ENCODE measurements around the gene CSNK2A3. TPM values are rescaled to one million over a fixed set of nuclear protein-coding genes. Genes with fewer than 3 reads are reported as not detected.

The CSNK2A3 gene
- total RNA-seq, 1 experiment from 2014 or later = 1.4 TPM

DNA sequence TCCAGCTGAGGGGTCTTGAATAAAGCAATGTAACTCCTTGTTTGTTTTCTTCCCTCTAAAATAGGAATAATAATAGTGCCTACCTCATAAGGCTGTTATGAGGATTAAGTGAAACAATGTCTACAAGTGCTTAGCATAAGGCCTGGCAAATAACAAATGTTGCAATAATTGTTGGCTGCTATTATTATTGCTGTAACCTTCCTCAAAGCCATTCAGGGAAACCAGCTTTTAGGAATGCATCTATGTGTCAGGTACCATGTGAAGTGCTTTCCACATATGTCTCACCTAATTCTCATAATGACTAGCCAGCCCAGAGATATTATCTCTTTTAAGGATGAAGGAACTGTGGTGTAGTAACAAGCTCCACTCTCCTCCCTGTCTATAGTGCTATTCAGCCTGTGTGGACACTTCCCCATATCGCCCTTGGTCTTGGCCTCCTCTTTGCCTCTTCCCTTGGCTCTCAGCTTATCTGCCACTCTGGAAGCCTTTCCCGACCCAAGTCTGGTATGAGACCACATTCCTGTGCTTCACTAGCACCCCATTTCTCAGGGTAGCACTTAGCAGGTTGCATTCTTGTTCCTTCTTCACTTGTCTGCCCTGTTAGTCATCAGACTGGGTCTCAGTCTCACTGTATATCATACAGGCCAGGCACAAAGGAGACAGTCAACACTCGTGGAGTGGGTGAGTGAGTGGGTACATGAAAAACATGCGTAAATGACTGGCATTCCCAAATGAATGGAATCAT is 23.8 kb downstream of the CSNK2A3 start:
- ChIA-PET CTCF (no interaction called here), POLR2A (ENCODE audit: low non-redundant PET) (no interaction called here)
- no peaks in the 10 kb centered on the region for H3K36me3 ChIP-seq (ENCODE audit: insufficient read depth, low read length, poor library complexity, severe bottlenecking)
- H3K9me3 ChIP-seq (ENCODE audit: low read depth, low read length, poor library complexity, severe bottlenecking) = no peaks in the 10 kb centered on the region
- no TSS peak for BruUV-seq (replicated peaks)
- no peaks in the 10 kb centered on the region for H3K4me1 ChIP-seq (ENCODE audit: insufficient read depth, low read length, poor library complexity, severe bottlenecking)
- no peak overlapping the region for H3K4me3 ChIP-seq (ENCODE audit: low read depth, low read length, poor library complexity, severe bottlenecking)
- TF ChIP-seq EZH2 (IDR thresholded peaks at IDR 0.05; ENCODE audit: borderline replicate concordance, low read depth, low read length, poor library complexity, severe bottlenecking) = no peak
- TF ChIP-seq, protein P1, sequence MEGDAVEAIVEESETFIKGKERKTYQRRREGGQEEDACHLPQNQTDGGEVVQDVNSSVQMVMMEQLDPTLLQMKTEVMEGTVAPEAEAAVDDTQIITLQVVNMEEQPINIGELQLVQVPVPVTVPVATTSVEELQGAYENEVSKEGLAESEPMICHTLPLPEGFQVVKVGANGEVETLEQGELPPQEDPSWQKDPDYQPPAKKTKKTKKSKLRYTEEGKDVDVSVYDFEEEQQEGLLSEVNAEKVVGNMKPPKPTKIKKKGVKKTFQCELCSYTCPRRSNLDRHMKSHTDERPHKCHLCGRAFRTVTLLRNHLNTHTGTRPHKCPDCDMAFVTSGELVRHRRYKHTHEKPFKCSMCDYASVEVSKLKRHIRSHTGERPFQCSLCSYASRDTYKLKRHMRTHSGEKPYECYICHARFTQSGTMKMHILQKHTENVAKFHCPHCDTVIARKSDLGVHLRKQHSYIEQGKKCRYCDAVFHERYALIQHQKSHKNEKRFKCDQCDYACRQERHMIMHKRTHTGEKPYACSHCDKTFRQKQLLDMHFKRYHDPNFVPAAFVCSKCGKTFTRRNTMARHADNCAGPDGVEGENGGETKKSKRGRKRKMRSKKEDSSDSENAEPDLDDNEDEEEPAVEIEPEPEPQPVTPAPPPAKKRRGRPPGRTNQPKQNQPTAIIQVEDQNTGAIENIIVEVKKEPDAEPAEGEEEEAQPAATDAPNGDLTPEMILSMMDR (conservative IDR thresholded peaks at IDR 0.05; ENCODE audit: low read depth, low read length) = no peak
- DNase-seq (ENCODE audit: low spot score) = no peak
- H3K27me3 ChIP-seq (replicated peaks; ENCODE audit: insufficient read depth, low read depth, low read length, poor library complexity) = no peaks in the 10 kb centered on the region
- no peak overlapping the region for H3K27ac ChIP-seq (ENCODE audit: low read depth, low read length, poor library complexity, severe bottlenecking)
- intact Hi-C loops (cut with micrococcal nuclease; ENCODE audit: unreplicated experiment) = no loop called here

DNA sequence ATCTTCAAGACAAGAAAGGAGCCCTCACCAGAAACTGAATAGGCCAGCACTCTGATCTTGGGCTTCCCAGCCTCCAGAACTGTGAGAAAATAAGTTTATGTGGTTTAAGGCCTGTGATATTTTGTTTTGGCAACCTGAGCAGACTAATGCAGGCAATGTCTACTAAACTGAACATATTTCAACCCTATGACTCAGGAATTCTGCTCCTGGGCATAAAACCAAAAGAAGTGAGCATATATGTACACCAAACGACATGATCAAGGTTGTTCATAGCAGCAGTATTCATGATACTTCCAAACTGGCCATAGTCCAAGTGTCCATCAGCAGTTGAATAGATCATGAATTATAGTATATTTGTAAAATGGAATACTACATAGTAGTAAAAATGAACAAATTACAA is 29.0 kb downstream of the CSNK2A3 start:
- H3K9me3 ChIP-seq (ENCODE audit: low read depth, low read length, poor library complexity, severe bottlenecking) = no peaks in the 10 kb centered on the region
- DNase-seq (ENCODE audit: low spot score) = no peak
- ChIA-PET POLR2A (ENCODE audit: low non-redundant PET) (no interaction called here), CTCF (no interaction called here)
- TF ChIP-seq, protein P1 (conservative IDR thresholded peaks at IDR 0.05; ENCODE audit: low read depth, low read length) = no peak
- TF ChIP-seq EZH2 (IDR thresholded peaks at IDR 0.05; ENCODE audit: borderline replicate concordance, low read depth, low read length, poor library complexity, severe bottlenecking) = no peak
- H3K4me3 ChIP-seq (ENCODE audit: low read depth, low read length, poor library complexity, severe bottlenecking) = no peak overlapping the region
- intact Hi-C loops (cut with micrococcal nuclease; ENCODE audit: unreplicated experiment) = no loop called here
- H3K27ac ChIP-seq (ENCODE audit: low read depth, low read length, poor library complexity, severe bottlenecking) = no peak overlapping the region
- H3K27me3 ChIP-seq (replicated peaks; ENCODE audit: insufficient read depth, low read depth, low read length, poor library complexity) = no peaks in the 10 kb centered on the region
- no peaks in the 10 kb centered on the region for H3K36me3 ChIP-seq (ENCODE audit: insufficient read depth, low read length, poor library complexity, severe bottlenecking)
- H3K4me1 ChIP-seq (ENCODE audit: insufficient read depth, low read length, poor library complexity, severe bottlenecking) = no peaks in the 10 kb centered on the region
- no TSS peak for BruUV-seq (replicated peaks)

DNA sequence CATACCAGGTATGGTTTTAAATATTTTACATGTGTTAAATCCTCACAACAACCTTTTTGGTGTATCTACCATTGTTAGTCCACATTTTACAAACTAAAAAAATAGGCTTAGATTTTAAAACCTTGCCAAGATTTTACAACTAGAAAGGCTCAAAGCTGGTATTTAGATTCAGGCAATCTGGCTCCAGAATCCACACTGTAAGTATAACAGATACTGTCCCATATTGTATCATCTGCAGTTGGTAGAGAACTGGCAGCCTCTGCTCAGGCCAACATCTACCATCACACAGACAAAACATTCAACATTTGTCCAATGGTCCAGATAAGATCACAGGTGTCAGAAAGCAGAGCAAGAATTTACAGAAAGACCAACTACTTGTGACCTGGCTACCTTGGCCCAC is 30.9 kb downstream of the CSNK2A3 start:
- H3K36me3 ChIP-seq (ENCODE audit: insufficient read depth, low read length, poor library complexity, severe bottlenecking) = no peaks in the 10 kb centered on the region
- POLR2A ChIA-PET (ENCODE audit: low non-redundant PET) = no interaction called here
- CTCF ChIA-PET = no interaction called here

More for the DNA sequence above, 30.9 kb downstream of the CSNK2A3 start:
- DNase-seq (ENCODE audit: low spot score) = no peak
- no TSS peak for BruUV-seq (replicated peaks)
- H3K27me3 ChIP-seq (replicated peaks; ENCODE audit: insufficient read depth, low read depth, low read length, poor library complexity) = no peaks in the 10 kb centered on the region
- no peaks in the 10 kb centered on the region for H3K9me3 ChIP-seq (ENCODE audit: low read depth, low read length, poor library complexity, severe bottlenecking)
- H3K4me3 ChIP-seq (ENCODE audit: low read depth, low read length, poor library complexity, severe bottlenecking) = no peak overlapping the region
- no peaks in the 10 kb centered on the region for H3K4me1 ChIP-seq (ENCODE audit: insufficient read depth, low read length, poor library complexity, severe bottlenecking)
- H3K27ac ChIP-seq (ENCODE audit: low read depth, low read length, poor library complexity, severe bottlenecking) = no peak overlapping the region
- TF ChIP-seq EZH2 (IDR thresholded peaks at IDR 0.05; ENCODE audit: borderline replicate concordance, low read depth, low read length, poor library complexity, severe bottlenecking) = no peak
- TF ChIP-seq, protein P1 (conservative IDR thresholded peaks at IDR 0.05; ENCODE audit: low read depth, low read length) = no peak
- intact Hi-C loops (cut with micrococcal nuclease; ENCODE audit: unreplicated experiment) = no loop called here
